Mesendoderm (in vitro differentiated cells): Measurements from ENCODE around the gene LTBP2.

Experiments used
- DNase-seq: peaks from one replicate; pipeline ENCODE4 v3.0.0; 2013
- H2AK5ac ChIP-seq: 2 replicates; pipeline ENCODE4 v1.6.1; 2013; ENCODE audit warnings: low read length, inconsistent platforms
- H2BK120ac ChIP-seq: 2 replicates; pipeline ENCODE4 v1.6.1; 2013; ENCODE audit warnings: low read depth, mild to moderate bottlenecking, low read length, moderate library complexity, mixed read lengths
- H2BK15ac ChIP-seq: replicated peaks from 2 replicates; pipeline ENCODE4 v1.6.1; 2013; ENCODE audit warnings: low read depth, mild to moderate bottlenecking, moderate library complexity
- H2BK5ac ChIP-seq: 2 replicates; pipeline ENCODE4 v1.6.1; 2013; ENCODE audit warnings: low read length, inconsistent platforms
- H3K18ac ChIP-seq: 2 replicates; pipeline ENCODE4 v1.6.1; 2013; ENCODE audit warnings: mild to moderate bottlenecking, low read length, mixed read lengths
- H3K23ac ChIP-seq: one replicate; pipeline ENCODE4 v1.6.1; 2013; ENCODE audit warnings: low read length
- H3K27ac ChIP-seq: 2 replicates; pipeline ENCODE4 v1.5.1; 2013; ENCODE audit warnings: low read depth, mild to moderate bottlenecking, inconsistent platforms, low read length, moderate library complexity
- H3K27me3 ChIP-seq: 2 replicates; pipeline ENCODE4 v1.6.1; 2013; ENCODE audit warnings: low read length, control low read depth, mild to moderate bottlenecking, inconsistent platforms; ENCODE audit not compliant: insufficient read depth, poor library complexity
- H3K36me3 ChIP-seq: 2 replicates; pipeline ENCODE4 v1.6.1; 2013; ENCODE audit warnings: low read length, inconsistent platforms; ENCODE audit not compliant: control insufficient read depth, insufficient read depth
- H3K4ac ChIP-seq: one replicate; pipeline ENCODE4 v1.6.1; 2013; ENCODE audit warnings: low read depth, mild to moderate bottlenecking, low read length, moderate library complexity
- H3K4me1 ChIP-seq: 2 replicates; pipeline ENCODE4 v1.6.1; 2013; ENCODE audit warnings: low read depth, low read length, inconsistent platforms; ENCODE audit not compliant: control insufficient read depth
- H3K4me2 ChIP-seq: 2 replicates; pipeline ENCODE4 v1.6.1; 2013; ENCODE audit warnings: low read length
- H3K4me3 ChIP-seq: 2 replicates; pipeline ENCODE4 v1.5.1; 2013; ENCODE audit warnings: mild to moderate bottlenecking, low read length
- H3K56ac ChIP-seq: one replicate; pipeline ENCODE4 v1.6.1; 2013; ENCODE audit warnings: low read length
- H3K79me1 ChIP-seq: 2 replicates; pipeline ENCODE4 v1.6.1; 2013; ENCODE audit warnings: low read length, inconsistent platforms
- H3K79me2 ChIP-seq: 2 replicates; pipeline ENCODE4 v1.6.1; 2013; ENCODE audit warnings: mild to moderate bottlenecking, low read length; ENCODE audit not compliant: control insufficient read depth, insufficient read depth
- H3K9ac ChIP-seq: 2 replicates; pipeline ENCODE4 v1.6.1; 2013; ENCODE audit warnings: low read length, inconsistent platforms
- H4K5ac ChIP-seq: one replicate; pipeline ENCODE4 v1.6.1; 2013; ENCODE audit warnings: low read length
- H4K8ac ChIP-seq: one replicate; pipeline ENCODE4 v1.6.1; 2013; ENCODE audit warnings: low read depth, mild to moderate bottlenecking, control low read depth, low read length, moderate library complexity
- WGBS: extraction: QIAGEN DNeasy Blood & Tissue Kit; methylation state at CpG from one replicate; pipeline ENCODE4 v1.1.7; 2013; ENCODE audit warnings: low lambda C conversion rate, missing lambda C conversion rate; ENCODE audit not compliant: insufficient coverage; ENCODE audit errors: extremely low coverage; 5-methylcytosine and 5-hydroxymethylcytosine counted together

The LTBP2 gene

DNA sequence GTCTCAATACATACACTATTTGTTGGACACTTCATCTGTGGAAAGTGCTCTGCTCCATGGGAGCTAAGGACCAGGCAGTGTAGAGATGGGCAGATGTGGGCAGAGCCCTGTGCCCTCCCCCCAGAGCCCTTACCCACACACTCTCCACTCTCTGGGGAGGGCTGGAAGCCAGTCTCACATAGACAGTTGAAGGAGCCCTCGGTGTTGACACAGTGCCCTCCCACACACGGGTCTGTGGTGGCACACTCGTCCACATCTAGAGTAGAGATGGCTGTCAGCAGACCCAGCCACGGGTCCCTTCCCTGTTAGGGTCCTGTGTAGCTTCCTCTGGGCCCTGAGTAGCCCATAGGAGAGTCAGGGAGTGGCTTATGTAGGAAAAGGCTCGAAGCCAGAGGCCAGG is 104.2 kb downstream of the LTBP2 start:
- H3K27me3 ChIP-seq = no peaks in the 10 kb centered on the region
- no peak overlapping the region for H4K5ac ChIP-seq
- H4K8ac ChIP-seq = no peak overlapping the region
- H3K9ac ChIP-seq = no peak overlapping the region
- no peak for DNase-seq
- no peak overlapping the region for H2BK15ac ChIP-seq
- no peak overlapping the region for H3K23ac ChIP-seq
- no peak overlapping the region for H3K4ac ChIP-seq
- H3K56ac ChIP-seq = no peak overlapping the region
- no peaks in the 10 kb centered on the region for H3K4me1 ChIP-seq
- no peak overlapping the region for H2BK5ac ChIP-seq
- no peak overlapping the region for H3K4me3 ChIP-seq
- no peaks in the 10 kb centered on the region for H3K79me2 ChIP-seq
- no peak overlapping the region for H3K18ac ChIP-seq
- H3K79me1 ChIP-seq = no peaks in the 10 kb centered on the region
- WGBS = no CpG with 5 or more reads among the region's 5 CpGs
- no peak overlapping the region for H3K4me2 ChIP-seq
- H2AK5ac ChIP-seq = no peak overlapping the region
- H3K36me3 ChIP-seq = no peaks in the 10 kb centered on the region
- no peak overlapping the region for H2BK120ac ChIP-seq
- H3K27ac ChIP-seq = no peak overlapping the region

DNA sequence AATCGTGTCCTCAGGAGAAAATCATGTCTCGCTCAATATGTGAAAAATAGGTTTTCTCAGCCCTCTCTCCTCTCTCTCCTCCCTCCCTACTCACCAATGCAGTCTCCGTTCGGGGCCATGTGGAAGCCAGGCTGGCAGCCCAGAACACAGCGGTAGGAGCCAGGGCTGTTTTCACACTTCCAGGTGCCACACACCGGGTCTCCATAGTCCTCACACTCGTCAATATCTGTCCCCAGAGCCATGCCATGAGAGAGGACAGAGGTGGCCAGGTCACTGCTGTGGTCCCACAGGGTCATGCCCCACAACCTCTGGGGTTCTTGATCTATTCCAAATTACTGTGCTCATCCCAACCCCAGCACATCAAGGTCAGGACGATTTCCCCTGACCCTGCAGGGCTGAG is 105.0 kb downstream of the LTBP2 start:
- no peak for DNase-seq
- H4K5ac ChIP-seq = no peak overlapping the region
- H3K27me3 ChIP-seq = no peaks in the 10 kb centered on the region
- H2AK5ac ChIP-seq = no peak overlapping the region
- H4K8ac ChIP-seq = no peak overlapping the region
- no CpG with 5 or more reads among the region's 8 CpGs for WGBS
- no peaks in the 10 kb centered on the region for H3K36me3 ChIP-seq
- H3K18ac ChIP-seq = no peak overlapping the region
- H3K79me1 ChIP-seq = no peaks in the 10 kb centered on the region
- H3K56ac ChIP-seq = no peak overlapping the region
- no peak overlapping the region for H3K4me2 ChIP-seq
- no peaks in the 10 kb centered on the region for H3K79me2 ChIP-seq
- no peak overlapping the region for H3K9ac ChIP-seq
- no peak overlapping the region for H3K4me3 ChIP-seq
- H3K4ac ChIP-seq = no peak overlapping the region
- H3K23ac ChIP-seq = no peak overlapping the region
- H2BK15ac ChIP-seq = no peak overlapping the region
- no peak overlapping the region for H2BK120ac ChIP-seq
- no peak overlapping the region for H3K27ac ChIP-seq
- no peaks in the 10 kb centered on the region for H3K4me1 ChIP-seq
- no peak overlapping the region for H2BK5ac ChIP-seq

DNA sequence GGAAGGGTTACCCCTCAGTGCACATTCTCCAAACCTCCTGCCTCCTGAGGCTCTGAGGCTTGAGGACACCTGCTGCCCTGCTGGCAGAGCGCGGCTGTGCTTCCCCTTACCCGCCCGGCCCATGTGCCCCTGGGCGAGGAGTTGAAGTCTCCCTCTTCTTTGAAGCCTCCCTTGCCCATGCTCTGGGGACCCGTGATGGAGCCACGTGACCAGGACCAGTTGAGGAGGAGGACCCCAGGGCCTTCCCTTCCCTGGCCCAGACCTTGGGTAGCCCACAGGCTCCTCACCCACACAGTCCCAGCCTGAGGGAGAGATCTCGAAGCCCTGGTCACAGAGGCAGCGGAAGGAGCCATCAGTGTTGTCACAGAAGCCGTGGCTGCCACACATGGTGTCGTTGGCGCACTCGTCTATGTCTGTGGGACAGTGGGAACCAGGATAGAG is 105.6 kb downstream of the LTBP2 start:
- no peak overlapping the region for H2AK5ac ChIP-seq
- H3K79me1 ChIP-seq = no peaks in the 10 kb centered on the region
- no peak overlapping the region for H2BK5ac ChIP-seq
- no peak for DNase-seq
- no peak overlapping the region for H3K27ac ChIP-seq
- H2BK120ac ChIP-seq = no peak overlapping the region
- H2BK15ac ChIP-seq = no peak overlapping the region
- no peak overlapping the region for H4K8ac ChIP-seq
- no peaks in the 10 kb centered on the region for H3K79me2 ChIP-seq
- no peak overlapping the region for H3K4me3 ChIP-seq
- no peak overlapping the region for H3K9ac ChIP-seq
- no peaks in the 10 kb centered on the region for H3K27me3 ChIP-seq
- H3K4me1 ChIP-seq = no peaks in the 10 kb centered on the region
- no peak overlapping the region for H3K23ac ChIP-seq
- H4K5ac ChIP-seq = no peak overlapping the region
- H3K36me3 ChIP-seq = no peaks in the 10 kb centered on the region
- H3K4ac ChIP-seq = no peak overlapping the region
- H3K56ac ChIP-seq = no peak overlapping the region
- no peak overlapping the region for H3K18ac ChIP-seq
- no peak overlapping the region for H3K4me2 ChIP-seq
- no CpG with 5 or more reads among the region's 13 CpGs for WGBS

DNA sequence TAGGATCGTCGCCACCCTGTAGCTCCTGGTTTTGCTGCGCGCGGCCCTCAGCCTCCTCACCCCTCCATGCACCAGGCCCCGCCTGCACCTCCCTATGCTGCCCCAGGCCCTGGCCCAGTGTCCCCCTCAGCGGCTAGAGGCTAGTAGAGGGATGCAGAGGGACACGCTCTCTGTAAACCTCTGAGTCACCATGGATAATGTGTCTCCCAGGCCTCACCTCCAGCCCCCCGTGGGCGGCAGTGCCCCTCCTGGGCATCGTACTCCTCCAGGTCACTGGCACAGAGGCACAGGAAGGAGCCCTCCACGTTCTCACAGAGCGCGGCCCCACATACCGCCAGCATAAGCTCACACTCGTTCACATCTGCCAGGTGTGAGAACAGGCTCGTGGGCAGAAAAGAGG is 106.2 kb downstream of the LTBP2 start:
- Histone ChIP-seq H3K9ac (no peak overlapping the region), H2AK5ac (no peak overlapping the region), H4K8ac (no peak overlapping the region), H3K27me3 (no peaks in the 10 kb centered on the region), H3K18ac (no peak overlapping the region), H3K79me2 (no peaks in the 10 kb centered on the region), H2BK5ac (no peak overlapping the region), H3K79me1 (no peaks in the 10 kb centered on the region), H3K4me3 (no peak overlapping the region), H4K5ac (no peak overlapping the region), H2BK15ac (no peak overlapping the region), H2BK120ac (no peak overlapping the region), H3K27ac (no peak overlapping the region), H3K56ac (no peak overlapping the region), H3K36me3 (no peaks in the 10 kb centered on the region), H3K4me2 (no peak overlapping the region), H3K4me1 (peaks cover 2% of the 10 kb centered on the region), H3K23ac (no peak overlapping the region), H3K4ac (no peak overlapping the region)
- no CpG with 5 or more reads among the region's 17 CpGs for WGBS
- DNase-seq = no peak

DNA sequence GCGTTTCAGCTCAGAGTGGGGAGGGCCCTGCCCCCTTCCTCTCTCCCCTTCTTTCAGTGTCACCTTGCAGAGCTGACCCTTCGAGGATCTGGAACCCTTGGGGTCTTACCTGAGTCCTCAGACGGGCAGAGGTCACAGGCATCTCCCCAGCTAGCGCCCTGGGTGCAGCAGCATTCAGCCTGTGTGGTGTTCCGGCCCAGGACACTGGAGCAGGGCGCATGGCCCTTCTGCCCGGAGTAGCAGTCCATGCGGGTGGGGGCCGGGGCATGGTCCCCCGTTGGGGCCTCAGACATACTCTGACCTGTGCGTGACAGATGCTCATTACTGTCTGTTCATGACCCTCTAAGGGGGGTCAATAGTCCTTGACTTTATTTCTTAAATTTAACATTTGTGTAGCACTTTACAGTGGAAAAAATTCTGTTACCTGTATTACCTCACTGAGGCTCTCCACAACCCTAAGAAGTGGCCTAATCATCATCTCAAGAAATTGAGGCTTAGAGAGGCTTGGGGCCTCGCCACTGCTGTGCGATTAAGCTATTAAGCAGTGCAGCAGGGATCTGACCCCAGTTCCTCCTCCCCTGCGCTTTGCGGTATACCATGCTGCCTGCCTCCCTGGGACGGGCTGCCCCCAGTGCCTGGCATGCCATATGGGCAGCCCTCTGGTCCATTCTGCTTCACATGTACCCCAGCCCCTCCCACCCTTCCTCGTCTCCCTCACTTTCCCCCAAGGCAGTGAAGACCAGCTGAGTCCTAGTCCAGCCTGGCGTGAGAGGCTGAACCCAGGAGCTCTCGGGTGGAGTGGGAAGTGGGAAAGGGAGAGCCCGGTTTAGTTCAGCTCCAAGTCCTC is 106.9 kb downstream of the LTBP2 start:
- Histone ChIP-seq H3K56ac (no peak overlapping the region), H3K27ac (no peak overlapping the region), H4K5ac (no peak overlapping the region), H2AK5ac (no peak overlapping the region), H2BK5ac (no peak overlapping the region), H2BK15ac (no peak overlapping the region), H3K79me1 (no peaks in the 10 kb centered on the region), H3K9ac (no peak overlapping the region), H3K79me2 (no peaks in the 10 kb centered on the region), H3K18ac (no peak overlapping the region), H4K8ac (no peak overlapping the region), H3K27me3 (no peaks in the 10 kb centered on the region), H3K4ac (no peak overlapping the region), H3K4me2 (no peak overlapping the region), H3K4me1 (peaks cover 2% of the 10 kb centered on the region), H2BK120ac (no peak overlapping the region), H3K23ac (no peak overlapping the region), H3K4me3 (no peak overlapping the region), H3K36me3 (no peaks in the 10 kb centered on the region)
- no CpG with 5 or more reads among the region's 20 CpGs for WGBS
- no peak for DNase-seq

DNA sequence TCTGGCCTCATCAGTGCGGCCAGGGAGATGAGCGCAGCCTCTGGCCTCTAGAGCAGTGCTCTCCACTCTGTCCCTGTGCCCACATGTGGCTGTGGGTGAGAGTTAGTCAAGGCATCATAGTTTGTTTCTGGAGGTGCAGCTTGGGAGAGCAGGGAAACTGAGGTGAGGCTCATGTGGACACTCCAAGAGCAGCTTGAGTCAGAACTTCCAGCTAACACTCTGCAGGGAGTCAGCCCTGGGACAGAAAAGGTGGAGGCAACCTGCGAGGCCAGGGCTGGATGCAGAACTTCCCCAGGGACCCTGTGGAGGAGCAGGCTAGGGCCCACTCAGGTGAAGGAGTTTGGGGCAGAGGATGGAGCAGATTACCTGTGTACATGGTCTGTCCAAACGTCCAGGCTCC is 107.6 kb downstream of the LTBP2 start:
- Histone ChIP-seq H3K4me3 (no peak overlapping the region), H3K23ac (no peak overlapping the region), H3K36me3 (no peaks in the 10 kb centered on the region), H4K5ac (no peak overlapping the region), H3K56ac (no peak overlapping the region), H3K79me2 (no peaks in the 10 kb centered on the region), H3K9ac (no peak overlapping the region), H3K79me1 (no peaks in the 10 kb centered on the region), H3K4me1 (peaks cover 2% of the 10 kb centered on the region), H2BK120ac (no peak overlapping the region), H2AK5ac (no peak overlapping the region), H3K4ac (no peak overlapping the region), H3K27me3 (no peaks in the 10 kb centered on the region), H2BK5ac (no peak overlapping the region), H3K18ac (no peak overlapping the region), H3K27ac (no peak overlapping the region), H4K8ac (no peak overlapping the region), H3K4me2 (no peak overlapping the region), H2BK15ac (no peak overlapping the region)
- no CpG with 5 or more reads among the region's 4 CpGs for WGBS
- DNase-seq = no peak
